ENCODE results near the gene THRB.

The THRB gene

GRCh38 chr3:24373198-24373959, 121.3 kb downstream of the THRB start:
- DNase-seq (ENCODE audit: low spot score), result no peak
- Mint-ChIP-seq H3K9me3 (no peaks in the 10 kb centered on the region), H3K4me1 (ENCODE audit: low read depth) (no peaks in the 10 kb centered on the region), H3K4me3 (no peak overlapping the region), H3K36me3 (ENCODE audit: low read depth) (no peaks in the 10 kb centered on the region), H3K27ac (no peak overlapping the region), H3K27me3 (ENCODE audit: low read depth) (no peaks in the 10 kb centered on the region)

GRCh38 chr3:24372559-24373197, 122.0 kb downstream of the THRB start:
- Mint-ChIP-seq H3K36me3 (ENCODE audit: low read depth) (no peaks in the 10 kb centered on the region), H3K4me3 (no peak overlapping the region), H3K27ac (no peak overlapping the region)

GRCh38 chr3:24370352-24371090, 124.1 kb downstream of the THRB start:
- Mint-ChIP-seq H3K9me3 (no peaks in the 10 kb centered on the region), H3K27me3 (ENCODE audit: low read depth) (no peaks in the 10 kb centered on the region), H3K4me3 (no peak overlapping the region), H3K27ac (no peak overlapping the region), H3K36me3 (ENCODE audit: low read depth) (no peaks in the 10 kb centered on the region), H3K4me1 (ENCODE audit: low read depth) (no peaks in the 10 kb centered on the region)
- DNase-seq (ENCODE audit: low spot score), result no peak

More at GRCh38 chr3:24372559-24373197, 122.0 kb downstream of the THRB start:
- DNase-seq (ENCODE audit: low spot score), result no peak
- Mint-ChIP-seq H3K9me3 (no peaks in the 10 kb centered on the region), H3K27me3 (ENCODE audit: low read depth) (no peaks in the 10 kb centered on the region), H3K4me1 (ENCODE audit: low read depth) (no peaks in the 10 kb centered on the region)

GRCh38 chr3:24368605-24369004, 126.0 kb downstream of the THRB start:
- H3K4me1 Mint-ChIP-seq (ENCODE audit: low read depth), result no peaks in the 10 kb centered on the region
- H3K27ac Mint-ChIP-seq, result no peak overlapping the region
- no peak overlapping the region for H3K4me3 Mint-ChIP-seq
- no peaks in the 10 kb centered on the region for H3K27me3 Mint-ChIP-seq (ENCODE audit: low read depth)
- no peaks in the 10 kb centered on the region for H3K36me3 Mint-ChIP-seq (ENCODE audit: low read depth)
- no peaks in the 10 kb centered on the region for H3K9me3 Mint-ChIP-seq
- no peak for DNase-seq (ENCODE audit: low spot score)

GRCh38 chr3:24367664-24368264, 126.9 kb downstream of the THRB start:
- no peaks in the 10 kb centered on the region for H3K9me3 Mint-ChIP-seq
- H3K36me3 Mint-ChIP-seq (ENCODE audit: low read depth), result no peaks in the 10 kb centered on the region
- DNase-seq (ENCODE audit: low spot score), result no peak
- no peaks in the 10 kb centered on the region for H3K4me1 Mint-ChIP-seq (ENCODE audit: low read depth)
- H3K27me3 Mint-ChIP-seq (ENCODE audit: low read depth), result no peaks in the 10 kb centered on the region
- no peak overlapping the region for H3K4me3 Mint-ChIP-seq
- H3K27ac Mint-ChIP-seq, result no peak overlapping the region

GRCh38 chr3:24367216-24367615, 127.4 kb downstream of the THRB start:
- Mint-ChIP-seq H3K4me1 (ENCODE audit: low read depth) (no peaks in the 10 kb centered on the region), H3K36me3 (ENCODE audit: low read depth) (no peaks in the 10 kb centered on the region), H3K27ac (no peak overlapping the region), H3K27me3 (ENCODE audit: low read depth) (no peaks in the 10 kb centered on the region), H3K4me3 (no peak overlapping the region), H3K9me3 (no peaks in the 10 kb centered on the region)
- no peak for DNase-seq (ENCODE audit: low spot score)

- no peaks in the 10 kb centered on the region for H3K9me3 Mint-ChIP-seq
- no peak for DNase-seq (ENCODE audit: low spot score)
Measured at GRCh38 chr3:24365168-24365567, 129.5 kb downstream of the THRB start.

GRCh38 chr3:24364359-24364758, 130.3 kb downstream of the THRB start:
- H3K9me3 Mint-ChIP-seq, result no peaks in the 10 kb centered on the region
- H3K27me3 Mint-ChIP-seq (ENCODE audit: low read depth), result no peaks in the 10 kb centered on the region
- no peaks in the 10 kb centered on the region for H3K4me1 Mint-ChIP-seq (ENCODE audit: low read depth)
- no peak overlapping the region for H3K27ac Mint-ChIP-seq
- no peak for DNase-seq (ENCODE audit: low spot score)
- no peak overlapping the region for H3K4me3 Mint-ChIP-seq
- H3K36me3 Mint-ChIP-seq (ENCODE audit: low read depth), result no peaks in the 10 kb centered on the region

More at GRCh38 chr3:24365168-24365567, 129.5 kb downstream of the THRB start:
- no peak overlapping the region for H3K27ac Mint-ChIP-seq
- no peaks in the 10 kb centered on the region for H3K36me3 Mint-ChIP-seq (ENCODE audit: low read depth)
- no peaks in the 10 kb centered on the region for H3K4me1 Mint-ChIP-seq (ENCODE audit: low read depth)
- no peak overlapping the region for H3K4me3 Mint-ChIP-seq
- no peaks in the 10 kb centered on the region for H3K27me3 Mint-ChIP-seq (ENCODE audit: low read depth)

- Mint-ChIP-seq H3K27ac (no peak overlapping the region), H3K9me3 (no peaks in the 10 kb centered on the region), H3K27me3 (ENCODE audit: low read depth) (no peaks in the 10 kb centered on the region), H3K4me3 (no peak overlapping the region), H3K36me3 (ENCODE audit: low read depth) (no peaks in the 10 kb centered on the region), H3K4me1 (ENCODE audit: low read depth) (no peaks in the 10 kb centered on the region)
- no peak for DNase-seq (ENCODE audit: low spot score)
Measured at GRCh38 chr3:24363242-24363641, 131.4 kb downstream of the THRB start.

GRCh38 chr3:24361623-24362022, 133.0 kb downstream of the THRB start:
- Mint-ChIP-seq H3K36me3 (ENCODE audit: low read depth) (no peaks in the 10 kb centered on the region), H3K4me3 (no peak overlapping the region), H3K9me3 (no peaks in the 10 kb centered on the region), H3K4me1 (ENCODE audit: low read depth) (no peaks in the 10 kb centered on the region), H3K27me3 (ENCODE audit: low read depth) (no peaks in the 10 kb centered on the region), H3K27ac (no peak overlapping the region)
- DNase-seq (ENCODE audit: low spot score), result no peak

GRCh38 chr3:24360957-24361356, 133.7 kb downstream of the THRB start:
- no peak for DNase-seq (ENCODE audit: low spot score)
- Mint-ChIP-seq H3K36me3 (ENCODE audit: low read depth) (no peaks in the 10 kb centered on the region), H3K4me3 (no peak overlapping the region), H3K27me3 (ENCODE audit: low read depth) (no peaks in the 10 kb centered on the region), H3K27ac (no peak overlapping the region), H3K4me1 (ENCODE audit: low read depth) (no peaks in the 10 kb centered on the region), H3K9me3 (no peaks in the 10 kb centered on the region)

GRCh38 chr3:24359645-24360462, 134.8 kb downstream of the THRB start:
- DNase-seq (ENCODE audit: low spot score), result no peak
- no peaks in the 10 kb centered on the region for H3K9me3 Mint-ChIP-seq
- H3K27ac Mint-ChIP-seq, result no peak overlapping the region
- H3K27me3 Mint-ChIP-seq (ENCODE audit: low read depth), result no peaks in the 10 kb centered on the region
- no peaks in the 10 kb centered on the region for H3K4me1 Mint-ChIP-seq (ENCODE audit: low read depth)
- no peaks in the 10 kb centered on the region for H3K36me3 Mint-ChIP-seq (ENCODE audit: low read depth)
- no peak overlapping the region for H3K4me3 Mint-ChIP-seq

- no peak for DNase-seq (ENCODE audit: low spot score)
- H3K36me3 Mint-ChIP-seq (ENCODE audit: low read depth), result no peaks in the 10 kb centered on the region
- H3K4me3 Mint-ChIP-seq, result no peak overlapping the region
- H3K27ac Mint-ChIP-seq, result no peak overlapping the region
- H3K4me1 Mint-ChIP-seq (ENCODE audit: low read depth), result no peaks in the 10 kb centered on the region
- H3K27me3 Mint-ChIP-seq (ENCODE audit: low read depth), result no peaks in the 10 kb centered on the region
- H3K9me3 Mint-ChIP-seq, result no peaks in the 10 kb centered on the region
Measured at GRCh38 chr3:24359102-24359501, 135.5 kb downstream of the THRB start.
